Islet of Langerhans (tissue), 1 donor: Measurements from ENCODE around the gene KRTAP9-8.
"Not testable (repeated sequence)": the region's sequence is repeated elsewhere in the genome, so short reads cannot be mapped to it uniquely, and the experiment has no call there.

Experiments used
- FAIRE-seq: peaks from one replicate; lab custom pipeline; 2011; peaks lifted over from hg19 to GRCh38; lab: Jason Lieb, UNC

Gene KRTAP9-8, protein sequence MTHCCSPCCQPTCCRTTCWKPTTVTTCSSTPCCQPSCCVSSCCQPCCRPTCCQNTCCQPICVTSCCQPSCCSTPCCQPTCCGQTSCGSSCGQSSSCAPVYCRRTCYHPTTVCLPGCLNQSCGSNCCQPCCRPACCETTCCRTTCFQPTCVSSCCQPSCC

DNA sequence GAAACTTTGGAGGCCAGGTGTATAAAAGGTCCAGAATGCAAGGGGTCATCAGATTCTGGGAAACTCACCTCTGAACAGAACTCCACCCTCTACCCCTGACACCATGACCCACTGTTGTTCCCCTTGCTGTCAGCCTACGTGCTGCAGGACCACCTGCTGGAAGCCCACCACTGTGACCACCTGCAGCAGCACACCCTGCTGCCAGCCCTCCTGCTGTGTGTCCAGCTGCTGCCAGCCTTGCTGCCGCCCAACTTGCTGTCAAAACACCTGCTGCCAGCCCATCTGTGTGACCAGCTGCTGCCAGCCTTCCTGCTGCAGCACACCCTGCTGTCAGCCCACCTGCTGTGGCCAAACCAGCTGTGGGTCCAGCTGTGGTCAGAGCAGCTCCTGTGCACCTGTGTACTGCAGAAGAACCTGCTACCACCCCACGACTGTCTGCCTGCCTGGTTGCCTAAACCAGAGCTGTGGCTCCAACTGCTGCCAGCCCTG is at the start of gene KRTAP9-8:
TSS of gene KRTAP9-8 (plus strand) at position 51 of the 489 bp plus-strand sequence. CDS start at position 104, 53 bp downstream.
- not testable (repeated sequence) for FAIRE-seq

DNA sequence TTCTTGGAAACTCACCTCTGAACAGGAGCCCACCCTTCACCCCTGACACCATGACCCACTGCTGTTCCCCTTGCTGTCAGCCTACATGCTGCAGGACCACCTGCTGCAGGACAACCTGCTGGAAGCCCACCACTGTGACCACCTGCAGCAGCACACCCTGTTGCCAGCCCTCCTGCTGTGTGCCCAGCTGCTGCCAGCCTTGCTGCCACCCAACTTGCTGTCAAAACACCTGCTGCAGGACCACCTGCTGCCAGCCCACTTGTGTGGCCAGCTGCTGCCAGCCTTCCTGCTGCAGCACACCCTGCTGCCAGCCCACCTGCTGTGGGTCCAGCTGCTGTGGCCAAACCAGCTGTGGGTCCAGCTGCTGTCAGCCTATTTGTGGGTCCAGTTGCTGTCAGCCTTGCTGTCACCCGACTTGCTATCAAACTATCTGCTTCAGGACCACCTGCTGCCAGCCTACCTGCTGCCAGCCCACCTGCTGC is 47.9 kb upstream of the KRTAP9-8 start, which contains the start of gene KRTAP9-1:
TSS of gene KRTAP9-1 (plus strand) at position 51 of the 482 bp plus-strand sequence. CDS start at position 51, 0 bp downstream.
- not testable (repeated sequence) for FAIRE-seq

DNA sequence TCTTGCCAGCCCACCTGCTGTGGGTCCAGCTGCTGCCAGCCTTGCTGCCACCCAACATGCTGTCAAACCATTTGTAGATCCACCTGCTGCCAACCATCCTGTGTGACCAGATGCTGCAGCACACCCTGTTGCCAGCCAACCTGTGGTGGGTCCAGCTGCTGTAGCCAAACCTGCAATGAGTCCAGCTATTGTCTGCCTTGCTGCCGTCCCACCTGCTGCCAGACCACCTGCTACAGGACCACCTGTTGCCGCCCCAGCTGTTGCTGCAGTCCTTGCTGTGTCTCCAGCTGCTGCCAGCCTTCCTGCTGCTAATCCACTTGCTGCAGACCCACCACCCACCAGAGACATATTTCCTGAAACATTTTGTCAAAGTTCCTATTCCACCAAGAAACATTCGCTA is 47.5 kb upstream of the KRTAP9-8 start:
- FAIRE-seq: no peak

DNA sequence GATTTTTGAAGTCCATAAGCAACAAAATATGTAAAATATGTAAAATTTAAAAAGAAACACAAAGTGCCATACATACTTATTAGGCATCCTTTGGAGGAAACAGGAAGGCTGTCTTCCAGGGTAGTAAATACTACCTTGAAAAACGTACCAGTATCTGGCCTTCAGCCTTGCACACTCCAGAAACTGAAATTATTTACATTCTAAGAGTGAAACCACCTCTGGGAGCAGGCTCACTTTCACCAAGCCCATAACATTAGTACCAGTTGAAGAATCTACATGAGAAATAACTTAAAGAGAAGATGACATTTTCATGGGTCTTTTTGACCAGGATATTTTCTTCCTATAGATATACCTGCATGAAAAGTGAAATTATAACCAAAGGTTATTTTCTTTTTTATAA is 41.7 kb upstream of the KRTAP9-8 start:
- no peak for FAIRE-seq

DNA sequence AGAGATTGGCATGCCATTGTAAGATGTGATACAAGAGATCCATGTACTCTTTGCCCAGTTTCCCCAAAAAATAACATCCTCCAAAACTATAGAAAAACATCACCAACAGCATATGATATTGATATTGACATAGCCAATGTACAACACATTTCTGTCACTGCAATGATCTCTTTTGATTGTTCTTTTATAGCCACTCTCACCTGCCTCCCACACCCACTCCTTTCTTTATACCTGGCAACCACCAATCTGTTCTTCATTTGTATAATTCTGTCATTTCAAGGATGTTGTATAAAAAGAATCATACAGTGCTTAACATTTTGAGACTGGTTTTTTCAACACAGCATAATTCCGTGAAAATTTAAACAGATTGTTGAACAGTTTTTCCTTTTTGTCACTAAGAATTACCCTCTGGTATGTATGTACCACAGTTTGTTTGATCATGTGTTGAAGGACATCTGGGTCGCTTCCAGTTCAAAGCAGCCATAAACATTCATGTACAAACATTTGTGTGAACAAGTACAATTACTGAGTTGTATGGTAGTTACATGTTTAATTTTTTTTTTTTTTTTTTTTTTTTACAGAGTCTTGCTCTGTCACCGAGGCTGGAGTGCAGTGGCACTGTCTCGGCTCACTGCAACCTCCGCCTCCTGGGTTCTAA is 38.2 kb upstream of the KRTAP9-8 start:
- FAIRE-seq: no peak

DNA sequence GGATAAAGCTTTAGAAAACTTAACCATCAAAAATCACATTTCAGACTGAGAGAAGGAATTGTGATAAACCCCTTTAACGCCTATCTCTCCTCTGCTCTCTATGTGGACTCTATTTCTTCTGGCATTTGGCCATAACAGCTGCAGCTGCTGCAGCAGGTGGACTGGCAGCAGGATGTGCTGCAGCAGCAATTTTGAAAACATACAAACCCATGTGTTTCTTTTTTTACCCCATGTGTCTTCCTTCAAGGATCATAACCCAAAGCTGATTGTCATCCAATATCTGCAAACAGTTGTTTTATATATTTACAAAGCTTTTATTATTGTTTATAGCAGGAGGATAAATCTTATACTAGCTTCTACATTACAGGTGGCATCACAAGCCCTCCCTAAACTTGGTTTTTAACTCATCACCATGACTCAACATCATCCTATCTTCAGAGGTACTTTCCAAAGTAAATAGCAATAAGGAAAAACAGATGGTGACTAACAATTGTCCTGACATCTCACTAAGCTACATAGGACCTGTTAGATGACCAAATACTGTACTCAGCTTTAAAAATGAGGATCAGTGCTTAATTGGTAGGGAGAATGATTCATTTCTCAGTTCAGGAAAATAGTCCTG is 25.8 kb upstream of the KRTAP9-8 start:
- FAIRE-seq: no peak

DNA sequence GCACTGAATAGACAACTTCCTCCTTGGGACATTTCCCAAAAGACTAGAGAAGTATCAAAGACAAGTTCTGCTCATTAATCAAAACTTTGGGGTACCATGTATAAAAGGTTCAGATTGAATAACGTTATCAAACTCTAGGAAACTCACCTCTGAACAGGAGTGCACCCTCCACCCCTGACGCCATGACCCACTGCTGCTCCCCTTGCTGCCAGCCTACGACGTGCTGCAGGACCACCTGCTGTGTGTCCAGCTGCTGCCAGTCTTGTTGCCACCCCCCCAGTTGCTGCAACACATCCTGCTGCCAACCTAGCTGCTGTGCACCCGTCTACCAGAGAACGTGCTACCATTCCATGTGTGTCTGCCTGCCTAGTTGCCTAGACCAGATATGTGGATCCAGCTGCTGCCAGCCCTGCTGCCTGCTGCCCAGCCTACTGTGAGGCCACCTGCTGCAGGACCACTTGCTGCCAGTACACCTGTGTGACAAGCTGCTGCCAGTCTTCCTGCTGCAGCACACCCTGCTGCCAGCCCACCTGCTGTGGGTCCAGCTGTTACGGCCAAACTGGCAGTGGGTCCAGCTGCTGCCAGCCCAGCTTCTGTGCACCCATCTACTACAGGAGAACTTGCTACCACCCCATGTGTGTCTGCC is 25.2 kb upstream of the KRTAP9-8 start:
- no peak for FAIRE-seq

DNA sequence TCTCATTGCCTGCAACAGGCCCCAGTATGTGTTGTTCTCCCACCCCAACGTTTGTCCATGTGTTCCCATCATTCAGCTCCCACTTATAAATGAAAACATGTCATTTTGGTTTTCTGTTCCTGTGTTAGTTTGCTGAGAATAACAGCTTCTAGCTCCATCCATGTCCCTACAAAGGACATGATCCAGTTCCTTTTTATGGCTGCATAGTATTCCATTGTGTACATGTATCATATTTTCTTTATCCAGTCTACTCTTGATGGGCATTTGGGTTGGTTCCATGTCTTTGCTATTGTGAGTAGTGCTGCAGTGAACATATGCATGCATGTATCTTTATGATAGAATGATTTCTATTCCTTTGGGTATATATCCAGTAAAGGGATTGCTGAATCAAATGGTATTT is 22.1 kb upstream of the KRTAP9-8 start:
- FAIRE-seq: no peak

DNA sequence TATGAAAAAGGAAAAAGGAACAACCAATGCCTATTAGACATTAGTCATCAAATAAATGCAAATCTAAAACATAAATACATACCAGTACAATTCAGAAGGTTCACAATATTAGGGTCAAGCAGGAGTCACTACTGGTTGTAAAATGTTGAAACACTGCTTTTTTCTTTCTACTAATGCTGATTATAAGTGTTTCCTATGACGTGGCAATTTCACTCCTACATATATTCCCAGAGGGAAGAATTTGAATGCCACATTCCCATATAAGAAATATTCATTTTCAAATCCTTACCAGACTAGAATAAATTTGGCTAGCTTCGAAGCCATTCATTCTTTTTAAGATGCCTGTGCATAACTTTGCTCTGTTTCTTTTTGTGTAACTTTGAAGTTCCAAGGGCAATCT is 14.0 kb upstream of the KRTAP9-8 start:
- no peak for FAIRE-seq

DNA sequence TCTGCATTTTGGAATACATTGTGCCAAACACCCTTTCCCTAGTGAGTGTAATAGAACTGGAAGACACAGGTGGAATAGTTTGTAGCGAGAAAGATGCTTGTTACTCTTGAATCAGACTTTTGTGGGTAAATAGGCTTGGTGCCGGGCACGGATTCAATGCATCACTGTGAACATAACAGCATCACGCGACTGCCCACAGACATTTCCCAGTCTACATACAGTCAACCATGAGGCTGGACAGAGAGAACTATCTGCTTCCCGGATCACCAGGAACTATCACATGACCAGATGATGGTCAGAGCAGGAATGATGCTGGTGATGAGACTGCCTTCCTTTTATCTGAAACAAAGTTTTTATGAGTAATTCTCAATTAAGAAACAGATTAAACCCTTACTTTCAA is 11.7 kb upstream of the KRTAP9-8 start:
- no peak for FAIRE-seq

DNA sequence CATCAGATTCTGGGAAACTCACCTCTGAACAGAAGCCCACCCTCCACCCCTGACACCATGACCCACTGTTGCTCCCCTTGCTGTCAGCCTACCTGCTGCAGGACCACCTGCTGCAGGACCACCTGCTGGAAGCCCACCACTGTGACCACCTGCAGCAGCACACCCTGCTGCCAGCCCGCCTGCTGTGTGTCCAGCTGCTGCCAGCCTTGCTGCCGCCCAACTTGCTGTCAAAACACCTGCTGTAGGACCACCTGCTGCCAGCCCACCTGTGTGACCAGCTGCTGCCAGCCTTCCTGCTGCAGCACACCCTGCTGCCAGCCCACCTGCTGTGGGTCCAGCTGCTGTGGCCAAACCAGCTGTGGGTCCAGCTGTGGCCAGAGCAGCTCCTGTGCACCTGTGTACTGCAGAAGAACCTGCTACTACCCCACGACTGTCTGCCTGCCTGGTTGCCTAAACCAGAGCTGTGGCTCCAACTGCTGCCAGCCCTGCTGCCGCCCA is 11.2 kb upstream of the KRTAP9-8 start, which contains the start of gene KRTAP9-2:
TSS of gene KRTAP9-2 (plus strand) at position 51 of the 498 bp plus-strand sequence. CDS start at position 58, 7 bp downstream.
- FAIRE-seq: not testable (repeated sequence)

DNA sequence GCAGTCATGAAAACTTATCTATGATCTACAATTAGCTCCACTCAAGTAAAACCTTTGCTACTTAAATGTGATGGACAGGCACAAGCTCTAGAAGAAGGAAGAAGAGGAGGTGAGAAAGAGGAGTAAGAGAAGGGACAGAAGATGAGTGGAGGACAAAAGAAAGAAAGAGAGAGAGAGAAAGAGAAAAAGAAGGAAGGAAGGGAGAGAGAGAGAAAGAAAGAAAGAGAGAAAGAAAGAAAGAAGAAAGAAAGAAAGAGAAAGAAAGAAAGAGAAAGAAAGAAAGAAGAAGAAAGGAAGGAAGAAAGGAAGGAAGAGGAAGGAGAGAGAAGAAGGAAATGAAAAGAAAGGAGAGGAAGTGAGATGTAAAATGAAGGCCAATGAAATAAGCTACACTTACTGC is 7.7 kb upstream of the KRTAP9-8 start:
- no peak for FAIRE-seq

DNA sequence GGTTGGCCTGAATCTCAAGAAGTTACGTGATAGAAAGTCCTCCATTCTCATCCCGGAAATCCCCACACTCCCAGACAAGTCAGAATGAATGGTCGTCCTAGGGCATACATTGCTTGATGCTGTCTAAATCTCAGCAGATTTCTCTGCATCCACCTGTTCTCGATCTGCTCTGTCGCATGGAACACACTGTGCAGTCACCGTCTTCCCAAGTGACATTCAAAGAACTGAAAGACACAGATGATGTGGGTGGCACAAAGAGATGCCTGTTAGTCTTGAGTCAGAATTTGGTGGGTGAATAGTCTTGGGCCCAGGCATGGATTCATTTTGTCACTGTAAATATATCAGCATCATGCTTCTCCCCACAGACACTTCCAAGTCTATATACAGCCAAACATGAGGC is 6.1 kb upstream of the KRTAP9-8 start:
- no peak for FAIRE-seq

DNA sequence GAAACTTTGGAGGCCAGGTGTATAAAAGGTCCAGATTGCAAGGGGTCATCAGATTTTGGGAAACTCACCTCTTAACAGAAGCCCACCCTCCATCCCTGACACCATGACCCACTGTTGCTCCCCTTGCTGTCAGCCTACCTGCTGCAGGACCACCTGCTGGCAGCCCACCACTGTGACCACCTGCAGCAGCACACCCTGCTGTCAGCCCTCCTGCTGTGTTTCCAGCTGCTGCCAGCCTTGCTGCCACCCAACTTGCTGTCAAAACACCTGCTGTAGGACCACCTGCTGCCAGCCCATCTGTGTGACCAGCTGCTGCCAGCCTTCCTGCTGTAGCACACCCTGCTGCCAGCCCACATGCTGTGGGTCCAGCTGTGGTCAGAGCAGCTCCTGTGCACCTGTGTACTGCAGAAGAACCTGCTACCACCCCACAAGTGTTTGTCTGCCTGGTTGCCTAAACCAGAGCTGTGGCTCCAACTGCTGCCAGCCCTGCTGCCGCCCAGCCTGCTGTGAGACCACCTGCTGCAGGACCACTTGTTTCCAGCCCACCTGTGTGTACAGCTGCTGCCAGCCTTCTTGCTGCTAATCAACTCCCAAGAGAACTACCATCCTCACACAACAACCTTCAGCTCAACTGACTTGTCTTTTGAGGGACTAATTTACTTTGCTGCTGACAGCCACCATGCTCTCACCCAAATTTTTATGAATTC is 5.2 kb upstream of the KRTAP9-8 start, which contains the start of gene KRTAP9-3:
TSS of gene KRTAP9-3 (plus strand) at position 51 of the 707 bp plus-strand sequence. CDS start at position 104, 53 bp downstream.
- not testable (repeated sequence) for FAIRE-seq

DNA sequence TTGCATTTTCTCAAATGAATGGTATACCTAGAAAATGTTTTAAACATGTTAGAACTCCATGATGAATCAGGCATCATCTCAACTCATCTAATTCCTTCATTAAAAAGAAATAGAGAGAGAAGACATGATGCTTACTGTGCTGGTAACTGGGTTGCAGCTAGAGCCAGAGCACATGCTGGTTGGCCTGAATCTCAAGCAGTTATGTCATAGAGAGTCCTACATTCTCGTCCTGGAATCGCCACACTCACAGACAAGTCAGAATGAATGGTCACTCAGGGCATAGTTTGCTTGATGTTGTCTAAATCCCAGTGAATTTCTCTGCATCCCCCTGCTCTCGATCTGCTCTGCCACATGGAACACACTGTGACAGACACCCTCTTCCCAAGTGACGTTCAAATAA is 683 bp upstream of the KRTAP9-8 start:
- FAIRE-seq: not testable (repeated sequence)

DNA sequence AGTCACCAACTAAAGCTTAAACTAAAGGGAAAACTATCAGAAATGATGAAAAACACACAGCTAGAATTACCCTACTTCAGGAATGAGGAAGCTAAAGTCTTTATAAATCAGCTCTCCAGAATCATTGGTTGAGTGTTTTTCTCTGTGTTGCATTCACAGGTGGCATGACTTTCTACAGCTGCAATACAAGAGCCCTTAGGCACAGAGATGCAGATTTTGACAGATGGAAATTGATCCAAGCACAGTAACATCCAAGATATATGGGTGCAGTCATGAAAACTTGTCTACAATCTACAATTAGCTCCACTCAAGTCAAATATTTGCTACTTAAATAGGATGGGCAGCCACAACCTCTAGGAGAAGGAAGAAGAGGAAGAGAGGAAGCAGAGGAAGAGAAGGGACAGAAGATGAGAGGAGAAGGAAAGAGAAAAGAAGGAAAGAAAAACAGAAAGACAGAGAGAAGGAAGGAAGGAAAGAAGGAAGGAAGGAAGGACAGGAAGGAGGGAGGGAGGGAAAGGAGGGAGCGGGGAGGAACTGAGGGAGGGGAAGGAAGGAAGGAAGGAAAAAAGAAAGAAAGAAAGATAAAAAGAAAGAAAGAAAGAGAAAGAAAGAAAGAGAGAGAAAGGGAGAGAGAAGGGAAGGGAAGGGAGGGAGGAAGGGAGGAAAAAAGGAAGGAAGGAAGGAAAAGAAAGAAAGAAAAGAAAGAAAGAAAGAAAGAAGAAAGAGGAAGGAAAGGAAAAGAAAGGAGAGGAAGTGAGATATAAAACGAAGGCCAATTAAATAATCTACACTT is 9.4 kb downstream of the KRTAP9-8 start:
- not testable (repeated sequence) for FAIRE-seq

DNA sequence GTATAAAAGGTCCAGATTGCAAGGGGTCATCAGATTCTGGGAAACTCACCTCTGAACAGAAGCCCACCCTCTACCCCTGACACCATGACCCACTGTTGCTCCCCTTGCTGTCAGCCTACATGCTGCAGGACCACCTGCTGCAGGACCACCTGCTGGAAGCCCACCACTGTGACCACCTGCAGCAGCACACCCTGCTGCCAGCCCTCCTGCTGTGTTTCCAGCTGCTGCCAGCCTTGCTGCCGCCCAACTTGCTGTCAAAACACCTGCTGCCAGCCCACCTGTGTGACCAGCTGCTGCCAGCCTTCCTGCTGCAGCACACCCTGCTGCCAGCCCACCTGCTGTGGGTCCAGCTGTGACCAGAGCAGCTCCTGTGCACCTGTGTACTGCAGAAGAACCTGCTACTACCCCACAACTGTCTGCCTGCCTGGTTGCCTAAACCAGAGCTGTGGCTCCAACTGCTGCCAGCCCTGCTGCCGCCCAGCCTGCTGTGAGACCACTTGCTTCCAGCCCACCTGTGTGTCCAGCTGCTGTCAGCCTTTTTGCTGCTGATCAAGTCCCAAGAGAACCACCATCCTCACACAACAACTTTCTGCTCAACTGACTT is 11.9 kb downstream of the KRTAP9-8 start, which contains the start of gene KRTAP9-4:
TSS of gene KRTAP9-4 (plus strand) at position 51 of the 604 bp plus-strand sequence. CDS start at position 85, 34 bp downstream.
- not testable (repeated sequence) for FAIRE-seq

DNA sequence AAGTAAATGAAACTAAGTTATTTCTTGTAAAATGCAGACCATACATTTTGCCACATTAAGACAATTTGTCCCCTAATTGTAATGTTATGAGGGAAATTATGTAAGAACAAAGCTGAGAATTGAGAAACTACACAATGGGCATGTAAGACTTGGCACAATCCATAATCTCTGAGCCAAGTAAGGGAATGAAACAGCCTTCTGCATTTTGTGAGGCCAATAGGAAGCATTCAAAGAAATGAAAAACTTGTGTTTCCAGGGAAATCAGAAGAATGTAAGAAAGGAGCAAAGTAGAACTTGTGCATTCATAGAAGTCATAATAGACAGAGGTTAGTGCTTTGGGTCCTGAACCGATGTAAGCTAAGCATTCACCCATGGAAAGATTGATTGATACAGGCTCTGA is 13.5 kb downstream of the KRTAP9-8 start:
- no peak for FAIRE-seq

DNA sequence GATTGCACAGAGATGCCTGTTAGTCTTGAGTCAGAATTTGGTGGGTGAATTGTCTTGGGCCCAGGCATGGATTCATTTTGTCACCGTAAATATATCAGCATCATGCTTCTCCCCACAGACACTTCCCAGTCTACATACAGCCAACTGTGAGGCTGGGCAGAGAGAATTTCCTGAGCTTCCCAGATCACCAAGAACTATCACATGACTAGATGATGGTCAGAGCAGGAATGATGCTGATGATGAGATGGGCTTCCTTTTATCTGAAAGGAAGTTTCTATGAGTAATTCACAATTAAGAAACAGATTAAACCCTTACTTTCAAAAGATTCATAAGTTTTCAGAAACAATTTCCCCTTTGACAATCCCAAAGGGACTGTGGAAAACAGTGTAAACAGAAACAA is 17.1 kb downstream of the KRTAP9-8 start:
- no peak for FAIRE-seq
